Dermis lymphatic vessel endothelial cell (primary cell): Measurements from ENCODE around the gene FLOT1. TPM values are rescaled to one million over a fixed set of nuclear protein-coding genes. Genes with fewer than 3 reads are reported as not detected.

Source experiments
- total RNA-seq: library from RNA; depleted of rRNA; stranded (reverse); fragments of >200 nt; gene quantifications from 2 replicates; pipeline ENCODE4 v1.2.1, GENCODE V29; 2014

Gene FLOT1, protein sequence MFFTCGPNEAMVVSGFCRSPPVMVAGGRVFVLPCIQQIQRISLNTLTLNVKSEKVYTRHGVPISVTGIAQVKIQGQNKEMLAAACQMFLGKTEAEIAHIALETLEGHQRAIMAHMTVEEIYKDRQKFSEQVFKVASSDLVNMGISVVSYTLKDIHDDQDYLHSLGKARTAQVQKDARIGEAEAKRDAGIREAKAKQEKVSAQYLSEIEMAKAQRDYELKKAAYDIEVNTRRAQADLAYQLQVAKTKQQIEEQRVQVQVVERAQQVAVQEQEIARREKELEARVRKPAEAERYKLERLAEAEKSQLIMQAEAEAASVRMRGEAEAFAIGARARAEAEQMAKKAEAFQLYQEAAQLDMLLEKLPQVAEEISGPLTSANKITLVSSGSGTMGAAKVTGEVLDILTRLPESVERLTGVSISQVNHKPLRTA
- total RNA-seq = 71.3 and 91.2 TPM in 2 replicates

DNA sequence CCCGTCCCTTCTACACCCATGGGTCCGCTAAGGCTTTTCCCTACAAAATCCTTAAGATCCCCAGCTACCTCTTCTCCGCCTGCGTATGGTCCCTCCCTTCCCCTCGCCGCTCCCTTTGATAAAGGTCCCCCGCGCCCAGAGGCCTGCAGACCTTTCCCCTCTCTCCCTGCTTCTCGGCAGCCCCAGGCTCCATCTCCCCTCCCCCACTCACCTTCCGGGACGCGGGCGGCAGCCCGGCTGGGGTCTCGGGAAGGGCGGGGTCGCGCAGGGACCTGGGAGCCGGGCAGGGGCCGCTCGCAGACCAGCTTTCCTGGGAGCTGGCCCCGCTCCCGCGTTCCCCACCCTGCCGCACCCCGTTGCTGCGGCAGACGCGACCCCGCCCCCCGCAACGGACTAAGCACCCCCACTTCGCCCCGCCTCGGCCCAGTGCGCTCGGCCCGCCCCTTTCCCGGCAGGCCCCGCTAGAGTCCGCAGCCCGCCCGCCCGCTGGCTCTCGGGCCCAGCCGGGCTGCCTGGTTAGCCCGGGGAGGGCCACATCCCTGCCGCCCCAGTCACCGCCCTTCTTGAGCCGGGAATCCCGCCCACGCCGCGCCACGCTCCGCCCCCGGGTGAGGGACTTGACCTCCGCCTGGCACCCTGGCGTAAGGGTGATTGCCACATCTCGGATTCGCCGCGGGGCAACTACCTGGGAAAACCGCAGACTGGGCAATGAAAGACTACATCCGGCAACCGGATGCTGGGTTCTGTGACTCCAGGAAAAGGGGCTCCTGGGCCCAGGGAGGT, at the start of gene FLOT1:
Gene FLOT1, minus strand, starts transcription at position 372 of the 783 bp plus-strand sequence. CDS start 498 bp downstream, outside the sequence.

DNA sequence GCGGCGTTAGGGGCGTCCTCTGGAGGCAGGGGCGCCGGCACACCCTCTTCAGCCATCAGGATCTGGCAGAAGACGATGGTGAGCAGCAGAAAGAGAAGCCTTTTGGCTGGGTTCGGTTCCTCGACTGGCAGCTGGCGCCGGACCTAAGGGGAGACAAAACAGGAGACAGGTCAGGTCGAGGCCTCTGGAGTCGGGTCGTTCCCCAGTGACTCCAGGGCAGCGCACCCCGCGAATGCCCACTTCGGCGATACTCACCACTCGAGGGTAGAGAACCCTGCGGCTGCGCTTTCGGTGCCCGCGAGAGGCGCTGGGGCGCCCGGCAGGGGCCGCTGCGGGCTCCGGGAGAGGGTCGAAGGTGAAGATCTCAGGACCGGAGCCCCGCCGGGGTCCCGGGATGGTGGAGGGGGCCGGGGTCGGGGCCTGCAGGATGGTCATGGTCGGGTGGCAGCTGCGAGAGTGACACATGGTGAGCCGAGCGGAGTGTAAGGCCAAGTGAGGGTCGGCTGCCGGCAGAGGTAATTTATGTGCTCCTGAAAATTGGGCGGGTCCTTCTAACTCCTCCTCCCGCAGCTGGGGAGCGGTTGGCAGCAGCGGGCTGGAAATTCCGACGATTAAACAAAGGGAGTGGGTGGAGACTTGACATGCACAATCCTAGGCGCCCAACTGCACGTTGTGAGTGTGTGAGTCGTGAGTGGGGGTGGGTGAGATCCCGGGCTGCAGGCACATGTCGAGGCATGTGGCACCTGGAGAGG, 1.7 kb upstream of the FLOT1 start, which contains the start of gene IER3:
Gene IER3, minus strand, starts transcription at position 494 of the 752 bp plus-strand sequence. Its CDS starts 29 bp downstream, at position 465.

DNA sequence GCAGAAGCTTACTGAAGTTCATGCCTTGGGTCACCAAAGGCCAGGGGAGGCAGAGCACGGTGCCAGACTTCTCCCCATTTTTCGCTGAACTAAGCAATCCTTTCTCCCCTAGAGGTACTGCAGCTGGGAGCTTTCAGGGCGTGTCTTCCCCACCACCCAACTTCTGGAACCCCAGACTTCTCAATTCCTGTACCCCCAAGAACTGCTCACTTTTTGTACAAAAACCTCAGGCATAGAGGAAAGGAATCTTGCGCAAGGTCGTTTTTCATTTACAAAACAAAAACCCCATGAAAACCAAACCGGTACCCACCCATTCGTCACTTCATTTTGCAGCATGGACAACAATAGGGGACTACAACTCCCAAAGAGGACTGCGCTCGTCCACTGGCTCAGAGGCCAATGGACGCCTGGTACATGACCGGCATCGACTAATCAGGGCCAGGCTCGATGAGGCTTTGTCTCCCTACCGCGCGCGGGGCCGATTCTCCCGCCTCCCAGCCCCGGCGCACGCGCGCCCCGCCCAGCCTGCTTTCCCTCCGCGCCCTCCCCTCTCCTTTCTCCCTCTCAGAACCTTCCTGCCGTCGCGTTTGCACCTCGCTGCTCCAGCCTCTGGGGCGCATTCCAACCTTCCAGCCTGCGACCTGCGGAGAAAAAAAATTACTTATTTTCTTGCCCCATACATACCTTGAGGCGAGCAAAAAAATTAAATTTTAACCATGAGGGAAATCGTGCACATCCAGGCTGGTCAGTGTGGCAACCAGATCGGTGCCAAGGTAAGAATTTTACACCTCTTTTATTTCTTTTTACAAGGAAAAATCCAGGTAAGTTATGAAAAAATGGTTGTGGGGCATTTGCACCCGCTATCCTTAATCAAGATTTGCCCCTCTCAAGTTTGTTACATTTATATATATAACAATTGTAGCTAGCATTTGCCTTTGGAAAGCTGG, 22.4 kb downstream of the FLOT1 start, which contains the start of gene TUBB:
Gene TUBB, plus strand, starts transcription at position 562 of the 947 bp plus-strand sequence. Its CDS starts 155 bp downstream, at position 717.

DNA sequence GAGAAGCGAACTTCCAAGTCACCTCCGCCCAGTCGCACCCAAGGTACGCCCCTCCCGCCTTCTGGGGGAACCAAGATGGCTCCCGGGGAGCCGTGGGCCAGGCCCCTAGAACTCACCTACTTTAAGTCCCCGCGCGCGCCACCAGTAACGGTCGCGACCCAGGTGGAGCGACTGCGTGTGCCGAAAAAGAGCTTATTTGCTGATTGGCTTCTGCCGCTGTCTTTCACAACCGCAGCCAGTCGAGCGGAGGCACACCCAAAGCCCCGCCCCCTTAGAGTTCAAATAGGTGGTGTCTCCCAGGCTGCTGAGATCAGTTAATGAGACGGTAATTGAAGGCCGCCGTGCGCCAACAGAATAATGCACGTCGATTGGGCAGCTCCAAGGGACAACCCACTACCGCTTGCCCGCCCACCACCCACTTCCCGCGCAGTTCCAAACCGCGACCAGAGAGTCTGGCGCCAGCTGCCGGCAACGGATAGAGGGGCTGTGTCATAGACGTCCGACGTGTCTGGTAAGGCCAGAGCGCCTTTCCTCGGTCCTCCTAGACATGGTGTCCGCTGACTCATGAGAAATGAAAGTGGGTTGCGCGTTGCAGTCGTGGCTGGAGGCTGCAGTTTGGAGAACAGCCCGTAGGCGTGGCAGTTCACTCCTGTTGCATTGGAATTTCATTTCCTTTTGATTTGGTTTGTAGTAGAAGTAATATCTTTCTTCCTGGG, 25.2 kb downstream of the FLOT1 start, which contains the start of gene MDC1:
Gene MDC1, minus strand, starts transcription at position 153 of the 716 bp plus-strand sequence. CDS start 2,106 bp downstream, outside the sequence.

DNA sequence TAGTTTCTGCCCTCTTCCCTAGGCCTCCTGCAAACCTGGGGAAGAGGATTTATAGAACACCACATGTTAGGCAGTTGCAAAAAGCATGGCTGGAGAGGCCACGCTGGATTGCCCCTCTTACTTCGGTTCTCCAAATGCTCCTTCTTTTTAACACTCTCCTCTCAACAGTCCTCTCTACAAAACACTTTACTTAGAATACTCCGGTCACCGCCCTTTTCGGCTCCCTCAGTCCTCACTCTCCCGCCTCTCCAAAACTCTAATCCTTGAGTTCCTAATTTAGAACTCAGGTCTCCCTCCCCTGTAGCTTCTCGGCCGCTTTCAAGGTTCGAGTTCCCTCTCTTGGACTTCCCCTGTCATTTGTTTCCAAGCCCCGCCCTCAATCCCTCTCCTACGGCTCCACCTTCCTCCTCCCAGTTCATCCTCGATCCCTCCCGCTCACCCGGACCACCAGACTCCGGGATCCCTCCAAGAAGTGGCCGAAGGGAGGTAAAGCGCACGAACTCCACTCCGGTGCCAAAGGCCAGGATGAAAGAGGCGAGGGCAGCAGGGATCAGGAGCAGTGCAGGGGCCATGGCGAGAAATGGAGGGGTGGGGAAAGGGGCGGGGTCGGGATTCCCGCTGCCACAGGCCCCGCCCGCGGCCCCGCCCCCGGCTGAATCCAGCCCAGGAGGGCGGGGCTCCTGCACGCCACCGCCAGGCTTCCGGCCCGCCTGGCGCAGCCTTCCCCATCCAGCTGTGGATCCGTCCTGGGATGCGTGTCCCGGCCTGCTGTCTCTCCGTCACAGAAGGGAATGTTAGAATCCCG, 51.9 kb downstream of the FLOT1 start, which contains the start of gene NRM:
Gene NRM, minus strand, starts transcription at position 582 of the 805 bp plus-strand sequence. Its CDS starts 10 bp downstream, at position 572.

DNA sequence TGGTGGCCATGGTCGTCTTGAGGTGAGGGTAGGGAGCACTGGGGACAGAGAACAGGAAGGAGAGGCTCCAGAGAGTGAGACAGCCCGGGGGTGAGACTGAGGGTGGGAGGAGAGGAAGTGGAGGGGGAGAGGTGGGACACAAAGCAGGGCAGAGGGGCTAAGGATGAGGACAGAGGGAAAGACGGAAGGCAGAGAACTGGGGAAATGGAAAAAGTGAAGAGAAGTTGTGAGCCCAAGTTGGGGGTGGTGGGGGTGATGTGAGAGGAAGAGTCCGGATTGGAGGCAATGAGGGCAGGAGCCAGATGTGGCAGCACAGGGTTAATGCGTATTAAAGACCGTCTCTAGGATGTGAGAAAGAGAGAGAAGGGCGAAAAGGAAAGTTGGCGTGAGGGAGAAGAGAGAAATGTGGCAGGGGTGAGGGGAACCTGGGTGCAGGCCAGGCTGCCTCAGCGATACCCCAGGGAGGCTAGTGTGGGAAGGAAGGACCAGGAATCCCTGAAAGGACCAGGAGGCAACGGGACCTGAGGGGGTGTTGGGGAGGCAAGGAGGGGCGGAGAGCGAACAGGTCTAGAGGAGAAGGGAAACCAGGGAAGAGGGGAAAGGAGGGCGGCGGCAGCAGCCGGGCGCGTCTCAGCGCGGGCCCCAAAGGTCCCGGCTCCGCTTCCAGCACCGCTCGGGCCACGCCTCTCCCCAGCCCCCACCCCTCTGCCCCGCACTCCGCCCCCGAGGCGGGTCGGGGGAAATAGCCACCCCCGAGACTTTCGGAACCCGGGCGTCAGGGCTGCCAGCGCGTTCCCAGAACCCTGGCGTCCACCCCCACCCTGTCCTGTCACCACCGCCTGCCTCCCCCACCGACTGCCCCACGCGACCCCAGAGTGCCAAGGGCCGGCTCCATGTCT, 56.2 kb downstream of the FLOT1 start, which contains the start of gene PPP1R18:
Gene PPP1R18, minus strand, starts transcription at position 637 of the 899 bp plus-strand sequence. Its CDS starts 627 bp downstream, at position 10.

Other genes starting within 250 kb of the FLOT1 start
- 54.1 and 72.4 TPM in 2 replicates for gene GNL1, start 186.2 kb downstream of the FLOT1 start, total RNA-seq
- 2.6 and 3.4 TPM in 2 replicates for gene PRR3, start 185.4 kb downstream of the FLOT1 start, total RNA-seq
- gene ABCF1, start 171.2 kb downstream of the FLOT1 start, total RNA-seq = 34.6 and 40.5 TPM in 2 replicates
- 12.8 and 13.3 TPM in 2 replicates for gene PPP1R10, start 125.4 kb downstream of the FLOT1 start, total RNA-seq
- 50.3 and 70.6 TPM in 2 replicates for gene MRPS18B, start 124.8 kb downstream of the FLOT1 start, total RNA-seq
- 4.0 and 4.6 TPM in 2 replicates for gene ATAT1, start 115.8 kb downstream of the FLOT1 start, total RNA-seq
- 2.2 and 3.6 TPM in 2 replicates for gene C6orf136, start 95.6 kb downstream of the FLOT1 start, total RNA-seq
- gene DHX16, start 69.7 kb downstream of the FLOT1 start, total RNA-seq = 29.4 and 32.2 TPM in 2 replicates
- gene PPP1R18, start 56.0 kb downstream of the FLOT1 start, total RNA-seq = 21.8 and 34.0 TPM in 2 replicates
- 0.86 and 0.98 TPM in 2 replicates for gene NRM, start 51.7 kb downstream of the FLOT1 start, total RNA-seq
- gene MDC1, start 25.4 kb downstream of the FLOT1 start, total RNA-seq = 4.8 and 5.3 TPM in 2 replicates
- 208 and 236 TPM in 2 replicates for gene TUBB, start 22.3 kb downstream of the FLOT1 start, total RNA-seq
- gene IER3, start 1.9 kb upstream of the FLOT1 start, total RNA-seq = 39.7 and 82.2 TPM in 2 replicates
- gene DDR1, start 141.8 kb upstream of the FLOT1 start, total RNA-seq = 4.8 and 5.7 TPM in 2 replicates
- gene GTF2H4, start 165.5 kb upstream of the FLOT1 start, total RNA-seq = 10.4 and 12.7 TPM in 2 replicates
- 9.6 and 11.0 TPM in 2 replicates for gene VARS2, start 171.6 kb upstream of the FLOT1 start, total RNA-seq
- not detected in 2 replicates for gene SFTA2, start 189.5 kb upstream of the FLOT1 start, total RNA-seq
- not detected in 2 replicates for gene MUCL3, start 198.3 kb upstream of the FLOT1 start, total RNA-seq
- gene MUC21, start 241.0 kb upstream of the FLOT1 start, total RNA-seq = not detected in 2 replicates